ENCODE results near the gene POTEM.
"Not testable (repeated sequence)": the region's sequence is repeated elsewhere in the genome, so short reads cannot be mapped to it uniquely, and the experiment has no call there.

POTEM gene

DNA sequence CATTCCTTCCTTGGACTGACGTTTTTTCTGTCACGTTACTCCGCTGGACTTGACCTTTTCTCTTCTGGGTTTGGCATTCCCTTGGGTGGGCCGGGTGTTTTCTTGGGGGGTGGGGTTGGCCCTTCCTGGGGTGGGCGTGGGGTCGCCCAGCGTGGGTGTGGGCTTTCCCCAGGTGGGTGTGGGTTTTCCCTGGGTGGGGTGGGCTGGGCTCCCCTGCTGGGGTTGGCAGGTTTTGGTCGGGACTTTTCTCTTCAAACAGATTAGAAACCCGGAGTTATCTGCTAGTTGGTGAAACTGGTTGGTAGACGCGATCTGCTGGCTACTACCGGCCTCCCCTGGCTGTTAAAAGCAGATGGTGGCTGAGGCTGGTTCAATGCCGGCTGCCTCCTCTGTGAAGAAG lies at the start of gene POTEM:
Gene POTEM, plus strand, starts transcription at position 301 of the 400 bp plus-strand sequence. Its CDS starts 52 bp downstream, at position 353.
- TF ChIP-seq TAF1 (IDR thresholded peaks at IDR 0.05; ENCODE audit: low read depth); NFIC (IDR thresholded peaks at IDR 0.05); TCF12 (IDR thresholded peaks at IDR 0.05; ENCODE audit: low read depth): not testable (repeated sequence)

Measured in Ishikawa (cell line).